PFSK-1 (cell line): Measurements from ENCODE around the gene GRB10.

Experiments used
- FOXP2 ChIP-seq: optimal IDR thresholded peaks from 2 replicates; pipeline ENCODE3; 2011; ENCODE audit warnings: borderline replicate concordance, control low read depth, inconsistent platforms; ENCODE audit not compliant: insufficient read depth; ENCODE audit errors: extremely low read length, extremely low read depth
- POLR2AphosphoS5 ChIP-seq: IDR thresholded peaks from 2 replicates; pipeline ENCODE4 v1.6.1; 2012; ENCODE audit warnings: low read depth, mild to moderate bottlenecking, control low read depth, low read length, moderate library complexity
- REST ChIP-seq, 2 experiments: IDR thresholded peaks; 2 replicates each; pipeline versions ENCODE4 v1.6.1 to v1.8.0; 2011 to 2012; ENCODE audit warnings: low read depth in 2 of 2, low read length in 2 of 2, control low read depth in 1 of 2, inconsistent platforms in 1 of 2, mild to moderate bottlenecking in 1 of 2, moderate library complexity in 1 of 2; ENCODE audit not compliant: insufficient read depth in 1 of 2
- SIN3A ChIP-seq: IDR thresholded peaks from 2 replicates; pipeline ENCODE4 v1.6.1; 2012; ENCODE audit warnings: mild to moderate bottlenecking, low read length, moderate library complexity, borderline replicate concordance; ENCODE audit not compliant: insufficient read depth
- TAF1 ChIP-seq: IDR thresholded peaks from 2 replicates; pipeline ENCODE4 v1.6.1; 2012; ENCODE audit warnings: low read length, control low read depth, borderline replicate concordance; ENCODE audit not compliant: insufficient read depth

Gene GRB10

GRCh38 chr7:50812841-50813475 is 30.3 kb upstream of the GRB10 start:
- TF ChIP-seq TAF1 (no peak), SIN3A (0 out of 2 replicates have a peak, but pooled peaks have one; percentile 23)

GRCh38 chr7:50812094-50812493 is 29.4 kb upstream of the GRB10 start:
- TF ChIP-seq POLR2AphosphoS5, result no peak
- no peak for TF ChIP-seq REST (IDR thresholded peaks at IDR 0.05; ENCODE audit: insufficient read depth in 1 of 2, low read depth in 2 of 2, low read length in 2 of 2)
- no peak for TF ChIP-seq SIN3A
- TF ChIP-seq TAF1, result no peak
- TF ChIP-seq FOXP2, result no peak

- TF ChIP-seq FOXP2, result no peak
- TF ChIP-seq REST (IDR thresholded peaks at IDR 0.05; ENCODE audit: insufficient read depth in 1 of 2, low read depth in 2 of 2, low read length in 2 of 2), result no peak
- TF ChIP-seq TAF1, result no peak
- TF ChIP-seq SIN3A, result no peak
- TF ChIP-seq POLR2AphosphoS5, result no peak
Observed at GRCh38 chr7:50808282-50808888, 25.7 kb upstream of the GRB10 start.

- TF ChIP-seq SIN3A, result no peak
- no peak for TF ChIP-seq TAF1
- TF ChIP-seq FOXP2, result no peak
- no peak for TF ChIP-seq POLR2AphosphoS5
- TF ChIP-seq REST (IDR thresholded peaks at IDR 0.05; ENCODE audit: insufficient read depth in 1 of 2, low read depth in 2 of 2, low read length in 2 of 2), result no peak
Observed at GRCh38 chr7:50807026-50807730, 24.5 kb upstream of the GRB10 start.

- TF ChIP-seq FOXP2 (no peak), SIN3A (no peak)
Observed at GRCh38 chr7:50806143-50806542, 23.4 kb upstream of the GRB10 start.
